CD14-positive monocyte (primary cell): ENCODE measurements around the gene CTCF. TPM values are rescaled to one million over a fixed set of nuclear protein-coding genes. Genes with fewer than 3 reads are reported as not detected.

ENCODE experiments used
- DNase-seq, 3 donors: peaks; one replicate each; pipeline ENCODE4 v3.0.0-alpha.2; 2011 to 2022
- H2AFZ ChIP-seq: 2 replicates; pipeline ENCODE4 v1.6.0; 2012; ENCODE audit warnings: mild to moderate bottlenecking, low read depth, low read length, inconsistent platforms; ENCODE audit not compliant: insufficient read depth, poor library complexity, severe bottlenecking
- H3K27ac ChIP-seq, 2 donors: 1 replicate in 1 of 2; 2 replicates in 1 of 2; pipeline ENCODE4 v1.5.1; 2012 to 2013; ENCODE audit warnings: low read length in 2 of 2, control low read depth in 1 of 2, inconsistent platforms in 1 of 2, low read depth in 1 of 2, mild to moderate bottlenecking in 1 of 2
- H3K27me3 ChIP-seq, 2 donors: one replicate each; pipeline versions ENCODE4 v1.6.0 to v1.6.1; 2011 to 2013; ENCODE audit warnings: low read length in 2 of 2; ENCODE audit not compliant: control insufficient read depth in 2 of 2, insufficient read depth in 2 of 2
- H3K36me3 ChIP-seq, 2 donors: replicated peaks in 1 of 2; 1 replicate in 1 of 2; 2 replicates in 1 of 2; pipeline versions ENCODE4 v1.5.1 to v1.6.1; 2012 to 2013; ENCODE audit warnings: low read length in 2 of 2, control low read depth in 1 of 2, inconsistent platforms in 1 of 2, mild to moderate bottlenecking in 1 of 2; ENCODE audit not compliant: insufficient read depth in 2 of 2, control insufficient read depth in 1 of 2
- H3K4me1 ChIP-seq, 2 donors: 1 replicate in 1 of 2; 2 replicates in 1 of 2; pipeline versions ENCODE4 v1.5.1 to v1.6.1; 2012 to 2013; ENCODE audit warnings: low read length in 2 of 2, control low read depth in 1 of 2, inconsistent platforms in 1 of 2, mild to moderate bottlenecking in 1 of 2, moderate library complexity in 1 of 2; ENCODE audit not compliant: insufficient read depth in 2 of 2, control insufficient read depth in 1 of 2
- H3K4me2 ChIP-seq: replicated peaks from 2 replicates; pipeline ENCODE3; 2012; ENCODE audit warnings: low read length, moderate library complexity, mild to moderate bottlenecking; ENCODE audit not compliant: poor library complexity, severe bottlenecking; ENCODE audit errors: extremely low read depth
- H3K4me3 ChIP-seq, 3 experiments: fragments of 200-600 bp in 1 of 3; sonication (generic) in 1 of 3; replicated peaks in 1 of 3; 1 replicate in 2 of 3; 2 replicates in 1 of 3; pipeline ENCODE4 v1.5.1; 2011 to 2013; ENCODE audit warnings: low read length in 3 of 3, mild to moderate bottlenecking in 3 of 3, control low read depth in 2 of 3, low read depth in 2 of 3, inconsistent platforms in 1 of 3, moderate library complexity in 1 of 3
- H3K79me2 ChIP-seq: 2 replicates; pipeline ENCODE4 v1.6.0; 2012; ENCODE audit warnings: mild to moderate bottlenecking, control low read depth, inconsistent platforms, low read length, moderate library complexity; ENCODE audit not compliant: insufficient read depth
- H3K9ac ChIP-seq: 2 replicates; pipeline ENCODE4 v1.6.0; 2017; ENCODE audit warnings: low read length, mild to moderate bottlenecking; ENCODE audit not compliant: insufficient read depth, poor library complexity, severe bottlenecking
- H3K9me3 ChIP-seq, 2 donors: replicated peaks in 1 of 2; 1 replicate in 1 of 2; 2 replicates in 1 of 2; pipeline versions ENCODE4 v1.5.1 to v1.6.1; 2012 to 2013; ENCODE audit warnings: low read length in 2 of 2, control low read depth in 1 of 2; ENCODE audit not compliant: control insufficient read depth in 1 of 2, insufficient read depth in 1 of 2
- H4K20me1 ChIP-seq: 2 replicates; pipeline ENCODE4 v1.6.0; 2012; ENCODE audit warnings: mild to moderate bottlenecking, low read length, control low read depth, moderate library complexity; ENCODE audit not compliant: insufficient read depth
- H3K27ac Mint-ChIP-seq, 7 donors: one replicate each; pipeline ENCODE4 v1.8.0; 2020; ENCODE audit warnings: mild to moderate bottlenecking in 7 of 7, mixed read lengths in 7 of 7, moderate library complexity in 6 of 7, inconsistent platforms in 2 of 7
- H3K27me3 Mint-ChIP-seq, 3 donors: one replicate each; pipeline ENCODE4 v1.8.0; 2021 to 2022; ENCODE audit warnings: low read depth in 3 of 3, mild to moderate bottlenecking in 3 of 3, mixed read lengths in 3 of 3, moderate library complexity in 3 of 3, inconsistent platforms in 1 of 3
- H3K36me3 Mint-ChIP-seq, 2 donors: one replicate each; pipeline ENCODE4 v1.8.0; 2020; ENCODE audit warnings: mixed read lengths in 2 of 2, inconsistent platforms in 1 of 2, mild to moderate bottlenecking in 1 of 2
- H3K4me1 Mint-ChIP-seq: one replicate; pipeline ENCODE4 v1.8.0; 2020; ENCODE audit warnings: mild to moderate bottlenecking, mixed read lengths
- H3K4me3 Mint-ChIP-seq, 2 donors: one replicate each; pipeline ENCODE4 v1.8.0; 2020; ENCODE audit warnings: mild to moderate bottlenecking in 2 of 2, mixed read lengths in 2 of 2, moderate library complexity in 1 of 2
- H3K9me3 Mint-ChIP-seq, 7 donors: one replicate each; pipeline ENCODE4 v1.8.0; 2020 to 2022; ENCODE audit warnings: mixed read lengths in 7 of 7, mild to moderate bottlenecking in 6 of 7, moderate library complexity in 6 of 7, inconsistent platforms in 2 of 7
- WGBS: methylation state at CpG from one replicate; pipeline ENCODE4 v1.1.5; 2013; ENCODE audit warnings: missing lambda C conversion rate; ENCODE audit not compliant: insufficient coverage; 5-methylcytosine and 5-hydroxymethylcytosine counted together
- intact Hi-C, 2 donors: fragments of 100-400 bp; cut with micrococcal nuclease; formaldehyde crosslinking; loops; one replicate each; pipeline versions ENCODE4 v1.15.0 to v1.15.1; 2023
- polyA plus RNA-seq, 3 donors: library from polyadenylated mRNA; depleted of rRNA in 1 of 3; unstranded in 2 of 3; stranded (reverse) in 1 of 3; fragments of 300-500 nt in 2 of 3; fragments of >200 nt in 1 of 3; fragmentation: Illumina TruSeq in 2 of 3; gene quantifications; 1 replicate in 2 of 3; 2 replicates in 1 of 3; pipeline ENCODE4 v1.2.3, GENCODE V29; 2012 to 2021
- TF ChIP-seq, protein P1 (sequence below): fragments of 200-600 bp; IDR thresholded peaks from one replicate; pipeline ENCODE4 v1.8.0; 2022; ENCODE audit warnings: antibody characterized with exemption, mild to moderate bottlenecking

CTCF gene
- polyA plus RNA-seq, 3 donors: 8.4 to 29.9 (median 17.7) TPM

GRCh38 chr16:67649494-67649931, 87.2 kb downstream of the CTCF start:
- Histone ChIP-seq H3K79me2 (no peaks in the 10 kb centered on the region), H4K20me1 (no peaks in the 10 kb centered on the region), H3K4me1 (peaks cover 5 to 10% of the 10 kb centered on the region in 2 donors), H3K27me3 (peaks cover 2 to 10% of the 10 kb centered on the region in 2 donors), H3K4me3 (no peak overlapping the region), H2AFZ (no peak overlapping the region), H3K36me3 (no peaks in the 10 kb centered on the region), H3K9ac (no peak overlapping the region), H3K9me3 (no peaks in the 10 kb centered on the region), H3K27ac (no peak overlapping the region), H3K4me2 (no peak overlapping the region)
- H3K4me3 Mint-ChIP-seq: no peak overlapping the region
- TF ChIP-seq, protein P1, sequence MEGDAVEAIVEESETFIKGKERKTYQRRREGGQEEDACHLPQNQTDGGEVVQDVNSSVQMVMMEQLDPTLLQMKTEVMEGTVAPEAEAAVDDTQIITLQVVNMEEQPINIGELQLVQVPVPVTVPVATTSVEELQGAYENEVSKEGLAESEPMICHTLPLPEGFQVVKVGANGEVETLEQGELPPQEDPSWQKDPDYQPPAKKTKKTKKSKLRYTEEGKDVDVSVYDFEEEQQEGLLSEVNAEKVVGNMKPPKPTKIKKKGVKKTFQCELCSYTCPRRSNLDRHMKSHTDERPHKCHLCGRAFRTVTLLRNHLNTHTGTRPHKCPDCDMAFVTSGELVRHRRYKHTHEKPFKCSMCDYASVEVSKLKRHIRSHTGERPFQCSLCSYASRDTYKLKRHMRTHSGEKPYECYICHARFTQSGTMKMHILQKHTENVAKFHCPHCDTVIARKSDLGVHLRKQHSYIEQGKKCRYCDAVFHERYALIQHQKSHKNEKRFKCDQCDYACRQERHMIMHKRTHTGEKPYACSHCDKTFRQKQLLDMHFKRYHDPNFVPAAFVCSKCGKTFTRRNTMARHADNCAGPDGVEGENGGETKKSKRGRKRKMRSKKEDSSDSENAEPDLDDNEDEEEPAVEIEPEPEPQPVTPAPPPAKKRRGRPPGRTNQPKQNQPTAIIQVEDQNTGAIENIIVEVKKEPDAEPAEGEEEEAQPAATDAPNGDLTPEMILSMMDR: no peak
- 95% methylated on average over 30 of the region's 34 CpGs for WGBS
- no peak for DNase-seq
- H3K36me3 Mint-ChIP-seq: no peaks in the 10 kb centered on the region
- peaks cover 3% of the 10 kb centered on the region for H3K4me1 Mint-ChIP-seq
- intact Hi-C loops: no loop called here
- no peak overlapping the region for H3K27ac Mint-ChIP-seq
- H3K27me3 Mint-ChIP-seq: peaks cover 5 to 12% (median 12%) of the 10 kb centered on the region in 3 donors
- peaks cover 0 to 1% (median 0%) of the 10 kb centered on the region in 7 donors for H3K9me3 Mint-ChIP-seq

- Histone ChIP-seq H3K79me2 (no peaks in the 10 kb centered on the region), H2AFZ (no peak overlapping the region), H3K36me3 (no peaks in the 10 kb centered on the region), H4K20me1 (no peaks in the 10 kb centered on the region), H3K4me2 (no peak overlapping the region), H3K4me1 (peaks cover 4 to 6% of the 10 kb centered on the region in 2 donors), H3K9me3 (no peaks in the 10 kb centered on the region), H3K27me3 (peaks cover 0 to 8% of the 10 kb centered on the region in 2 donors), H3K4me3 (no peak overlapping the region), H3K27ac (no peak overlapping the region), H3K9ac (no peak overlapping the region)
- intact Hi-C loops: no loop called here
- Mint-ChIP-seq H3K27ac (no peak overlapping the region), H3K9me3 (peaks cover 0 to 1% (median 0%) of the 10 kb centered on the region in 7 donors), H3K4me3 (no peak overlapping the region), H3K4me1 (peaks cover 3% of the 10 kb centered on the region), H3K27me3 (peaks cover 5 to 11% (median 10%) of the 10 kb centered on the region in 3 donors), H3K36me3 (no peaks in the 10 kb centered on the region)
- TF ChIP-seq, protein P1: no peak
- DNase-seq: no peak
- 94% methylated on average over 5 of the region's 8 CpGs for WGBS
Measured at GRCh38 chr16:67650023-67650422, 87.7 kb downstream of the CTCF start.
